ENCODE data around the gene INTS14.

GRCh38 chr15:65529762-65530317, 81.1 kb downstream of the INTS14 start:
- TF ChIP-seq POLR2A (IDR thresholded peaks at IDR 0.05; ENCODE audit: low read length) = no peak
- no peak for TF ChIP-seq GATA1 (IDR thresholded peaks at IDR 0.05; ENCODE audit: low read depth, low read length)
